Progenitor cell of endocrine pancreas (in vitro differentiated cells): Measurements from ENCODE around the gene PCA3. TPM values are rescaled to one million over a fixed set of nuclear protein-coding genes. Genes with fewer than 3 reads are reported as not detected.

ENCODE experiments used
- DNase-seq: peaks from one replicate; pipeline ENCODE4 v3.0.0; 2021; ENCODE audit warnings: low spot score; ENCODE audit not compliant: unreplicated experiment
- H3K27ac Mint-ChIP-seq: 2 replicates; pipeline ENCODE4 v1.8.0; 2021; ENCODE audit warnings: mild to moderate bottlenecking, moderate library complexity, mixed read lengths
- H3K27me3 Mint-ChIP-seq: 2 replicates; pipeline ENCODE4 v1.8.0; 2021; ENCODE audit warnings: mixed read lengths
- H3K36me3 Mint-ChIP-seq: 2 replicates; pipeline ENCODE4 v1.8.0; 2022; ENCODE audit warnings: mixed read lengths; ENCODE audit not compliant: insufficient read depth
- H3K4me1 Mint-ChIP-seq: 2 replicates; pipeline ENCODE4 v1.8.0; 2021; ENCODE audit warnings: low read depth, mixed read lengths
- H3K4me3 Mint-ChIP-seq: 2 replicates; pipeline ENCODE4 v1.8.0; 2021; ENCODE audit warnings: low read depth, mild to moderate bottlenecking, moderate library complexity, mixed read lengths
- H3K9me3 Mint-ChIP-seq: 2 replicates; pipeline ENCODE4 v1.8.0; 2021; ENCODE audit warnings: low read depth, mixed read lengths
- CTCF ChIP-seq: fragments of 200-600 bp; sonication (generic); IDR thresholded peaks from one replicate; pipeline ENCODE4 v1.5.0; 2021; ENCODE audit warnings: antibody characterized with exemption, mild to moderate bottlenecking; ENCODE audit not compliant: unreplicated experiment
- total RNA-seq: library from RNA; stranded (reverse); gene quantifications from 2 replicates; pipeline ENCODE4 v1.2.1, GENCODE V29; 2021

Gene PCA3
- total RNA-seq, 1 donor from 2014 or later: 0.22 TPM

- no peaks in the 10 kb centered on the region for H3K4me1 Mint-ChIP-seq
These were observed 1.9 kb downstream of the PCA3 start for GRCh38 chr9:76766126-76766525.

GRCh38 chr9:76772686-76773445 lies 8.6 kb downstream of the PCA3 start:
- Mint-ChIP-seq H3K27me3 (no peaks in the 10 kb centered on the region), H3K4me3 (no peak overlapping the region), H3K9me3 (no peaks in the 10 kb centered on the region), H3K4me1 (no peaks in the 10 kb centered on the region), H3K27ac (no peak overlapping the region), H3K36me3 (no peaks in the 10 kb centered on the region)
- DNase-seq: no peak
- no peak for TF ChIP-seq CTCF

More at GRCh38 chr9:76766126-76766525, 1.9 kb downstream of the PCA3 start:
- Mint-ChIP-seq H3K36me3 (no peaks in the 10 kb centered on the region), H3K9me3 (no peaks in the 10 kb centered on the region), H3K27ac (no peak overlapping the region), H3K27me3 (peaks cover 8% of the 10 kb centered on the region), H3K4me3 (no peak overlapping the region)
- no peak for DNase-seq
- no peak for TF ChIP-seq CTCF

GRCh38 chr9:76784881-76785280 lies 20.6 kb downstream of the PCA3 start:
- no peak overlapping the region for H3K27ac Mint-ChIP-seq

GRCh38 chr9:76785501-76785900 lies 21.3 kb downstream of the PCA3 start:
- Mint-ChIP-seq H3K27ac (no peak overlapping the region), H3K9me3 (no peaks in the 10 kb centered on the region), H3K4me3 (no peak overlapping the region), H3K27me3 (peaks cover 11% of the 10 kb centered on the region), H3K4me1 (peaks cover 3% of the 10 kb centered on the region), H3K36me3 (no peaks in the 10 kb centered on the region)
- DNase-seq: no peak
- no peak for TF ChIP-seq CTCF

More at GRCh38 chr9:76784881-76785280, 20.6 kb downstream of the PCA3 start:
- TF ChIP-seq CTCF: no peak
- DNase-seq: no peak
- H3K4me3 Mint-ChIP-seq: no peak overlapping the region
- no peaks in the 10 kb centered on the region for H3K9me3 Mint-ChIP-seq
- no peaks in the 10 kb centered on the region for H3K36me3 Mint-ChIP-seq
- peaks cover 11% of the 10 kb centered on the region for H3K27me3 Mint-ChIP-seq
- H3K4me1 Mint-ChIP-seq: peaks cover 1% of the 10 kb centered on the region

- Mint-ChIP-seq H3K4me3 (no peak overlapping the region), H3K27ac (no peak overlapping the region), H3K27me3 (peaks cover 11% of the 10 kb centered on the region), H3K9me3 (no peaks in the 10 kb centered on the region), H3K36me3 (no peaks in the 10 kb centered on the region), H3K4me1 (peaks cover 3% of the 10 kb centered on the region)
- DNase-seq: no peak
- no peak for TF ChIP-seq CTCF
These were observed 23.4 kb downstream of the PCA3 start for GRCh38 chr9:76787677-76788076.
